Ovary (tissue), 3 donors: ENCODE measurements around the gene GAPDHS.

Experiments used
- POLR2A ChIP-seq: fragments of 450-650 bp; IDR thresholded peaks from one replicate; pipeline ENCODE4 v1.6.1; 2017; ENCODE audit warnings: antibody characterized with exemption, mild to moderate bottlenecking, moderate library complexity
- TF ChIP-seq, protein P1 (sequence below), 3 donors: fragments of 450-650 bp in 2 of 3; fragments of 200-600 bp in 1 of 3; IDR thresholded peaks; one replicate each; pipeline versions ENCODE4 v1.5.1 to v1.8.0; 2016 to 2022; ENCODE audit warnings: antibody characterized with exemption in 3 of 3, mild to moderate bottlenecking in 1 of 3
- donor health status: DM: no; HTN: no; CAD: no.

DNA sequence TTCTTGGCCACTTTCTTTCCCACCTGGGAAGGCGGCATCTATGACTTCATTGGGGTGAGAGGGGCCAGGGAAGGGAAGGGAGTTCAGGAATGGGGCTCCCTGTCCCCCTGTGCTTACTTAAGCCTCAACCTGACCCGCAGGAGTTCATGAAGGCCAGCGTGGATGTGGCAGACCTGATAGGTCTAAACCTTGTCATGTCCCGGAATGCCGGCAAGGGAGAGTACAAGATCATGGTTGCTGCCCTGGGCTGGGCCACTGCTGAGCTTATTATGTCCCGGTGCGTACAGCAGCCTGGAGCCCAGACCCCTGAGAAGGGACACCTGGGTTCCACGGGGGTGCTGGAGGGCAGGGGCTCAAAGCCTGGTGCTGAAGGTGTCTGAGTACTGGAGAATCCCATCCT is 13.3 kb downstream of the GAPDHS start:
- TF ChIP-seq POLR2A = no peak
- TF ChIP-seq, protein P1, sequence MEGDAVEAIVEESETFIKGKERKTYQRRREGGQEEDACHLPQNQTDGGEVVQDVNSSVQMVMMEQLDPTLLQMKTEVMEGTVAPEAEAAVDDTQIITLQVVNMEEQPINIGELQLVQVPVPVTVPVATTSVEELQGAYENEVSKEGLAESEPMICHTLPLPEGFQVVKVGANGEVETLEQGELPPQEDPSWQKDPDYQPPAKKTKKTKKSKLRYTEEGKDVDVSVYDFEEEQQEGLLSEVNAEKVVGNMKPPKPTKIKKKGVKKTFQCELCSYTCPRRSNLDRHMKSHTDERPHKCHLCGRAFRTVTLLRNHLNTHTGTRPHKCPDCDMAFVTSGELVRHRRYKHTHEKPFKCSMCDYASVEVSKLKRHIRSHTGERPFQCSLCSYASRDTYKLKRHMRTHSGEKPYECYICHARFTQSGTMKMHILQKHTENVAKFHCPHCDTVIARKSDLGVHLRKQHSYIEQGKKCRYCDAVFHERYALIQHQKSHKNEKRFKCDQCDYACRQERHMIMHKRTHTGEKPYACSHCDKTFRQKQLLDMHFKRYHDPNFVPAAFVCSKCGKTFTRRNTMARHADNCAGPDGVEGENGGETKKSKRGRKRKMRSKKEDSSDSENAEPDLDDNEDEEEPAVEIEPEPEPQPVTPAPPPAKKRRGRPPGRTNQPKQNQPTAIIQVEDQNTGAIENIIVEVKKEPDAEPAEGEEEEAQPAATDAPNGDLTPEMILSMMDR (IDR thresholded peaks at IDR 0.05) = no peak
